ENCODE data around the gene CMIP. TPM values are rescaled to one million over a fixed set of nuclear protein-coding genes. Genes with fewer than 3 reads are reported as not detected.

Gene CMIP
- total RNA-seq, 1 donor: 15.7 TPM

GRCh38 chr16:81723098-81723723, 278.6 kb downstream of the CMIP start:
- peak; percentile 88 for DNase-seq (ENCODE audit: low read depth)
- TF ChIP-seq, protein P1, sequence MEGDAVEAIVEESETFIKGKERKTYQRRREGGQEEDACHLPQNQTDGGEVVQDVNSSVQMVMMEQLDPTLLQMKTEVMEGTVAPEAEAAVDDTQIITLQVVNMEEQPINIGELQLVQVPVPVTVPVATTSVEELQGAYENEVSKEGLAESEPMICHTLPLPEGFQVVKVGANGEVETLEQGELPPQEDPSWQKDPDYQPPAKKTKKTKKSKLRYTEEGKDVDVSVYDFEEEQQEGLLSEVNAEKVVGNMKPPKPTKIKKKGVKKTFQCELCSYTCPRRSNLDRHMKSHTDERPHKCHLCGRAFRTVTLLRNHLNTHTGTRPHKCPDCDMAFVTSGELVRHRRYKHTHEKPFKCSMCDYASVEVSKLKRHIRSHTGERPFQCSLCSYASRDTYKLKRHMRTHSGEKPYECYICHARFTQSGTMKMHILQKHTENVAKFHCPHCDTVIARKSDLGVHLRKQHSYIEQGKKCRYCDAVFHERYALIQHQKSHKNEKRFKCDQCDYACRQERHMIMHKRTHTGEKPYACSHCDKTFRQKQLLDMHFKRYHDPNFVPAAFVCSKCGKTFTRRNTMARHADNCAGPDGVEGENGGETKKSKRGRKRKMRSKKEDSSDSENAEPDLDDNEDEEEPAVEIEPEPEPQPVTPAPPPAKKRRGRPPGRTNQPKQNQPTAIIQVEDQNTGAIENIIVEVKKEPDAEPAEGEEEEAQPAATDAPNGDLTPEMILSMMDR (IDR thresholded peaks at IDR 0.05; ENCODE audit: insufficient read depth, low read length): peak; percentile 66

DNA sequence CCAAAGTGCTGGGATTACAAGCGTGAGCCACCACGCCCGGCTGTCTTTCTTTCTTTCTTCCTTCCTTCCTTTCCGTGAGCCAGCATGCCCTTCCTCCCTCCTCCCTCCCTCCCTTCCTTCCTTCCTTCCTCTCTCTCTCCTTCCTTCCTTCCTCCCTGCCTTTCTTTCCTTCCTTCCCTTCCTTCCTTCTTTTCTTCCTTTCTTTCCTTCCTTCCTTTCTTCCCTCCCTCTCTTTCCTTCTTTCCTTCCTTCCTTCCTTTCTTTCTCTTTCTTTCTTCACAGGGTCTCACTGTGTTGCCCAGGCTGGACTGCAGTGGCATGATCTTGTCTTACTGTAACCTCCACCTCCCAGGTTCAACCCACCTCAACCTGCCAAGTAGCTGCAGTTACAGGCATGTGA, 283.8 kb downstream of the CMIP start:
- TF ChIP-seq, protein P1 (IDR thresholded peaks at IDR 0.05; ENCODE audit: insufficient read depth, low read length): no peak
- no peak overlapping the region for H3K4me3 ChIP-seq (ENCODE audit: low read depth, low read length)
- no peak for DNase-seq (ENCODE audit: low read depth)

More at GRCh38 chr16:81723098-81723723, 278.6 kb downstream of the CMIP start:
- no peak overlapping the region for H3K4me3 ChIP-seq (ENCODE audit: low read depth, low read length)

DNA sequence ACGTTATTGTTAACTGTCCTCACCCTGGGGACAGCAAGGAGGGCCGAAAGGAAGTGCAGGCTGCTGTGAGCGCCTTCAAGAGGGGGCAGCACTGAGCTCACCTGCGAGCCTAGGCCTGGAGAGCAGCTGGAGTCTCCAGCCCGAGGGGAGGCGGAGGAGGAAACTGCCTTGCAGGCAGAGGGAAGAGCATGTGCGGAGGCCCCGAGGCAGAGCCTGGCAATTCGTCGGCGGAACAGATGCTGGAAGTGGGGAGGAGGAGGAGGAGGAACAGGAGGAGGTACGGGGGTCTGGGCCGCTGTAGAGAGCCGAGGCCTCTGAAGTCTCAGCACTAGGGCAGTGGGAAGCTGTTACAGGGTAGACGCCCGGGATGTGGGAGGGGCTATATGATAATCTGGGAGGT, 284.8 kb downstream of the CMIP start:
- TF ChIP-seq, protein P1 (IDR thresholded peaks at IDR 0.05; ENCODE audit: insufficient read depth, low read length): no peak
- no peak for DNase-seq (ENCODE audit: low read depth)
- no peak overlapping the region for H3K4me3 ChIP-seq (ENCODE audit: low read depth, low read length)

GRCh38 chr16:81730090-81731051, 285.8 kb downstream of the CMIP start:
- DNase-seq (ENCODE audit: low read depth): peak; percentile 73
- TF ChIP-seq, protein P1 (IDR thresholded peaks at IDR 0.05; ENCODE audit: insufficient read depth, low read length): peak; percentile 57
- H3K4me3 ChIP-seq (ENCODE audit: low read depth, low read length): peak overlapping the region; percentile 38

- no peak overlapping the region for H3K4me3 ChIP-seq (ENCODE audit: low read depth, low read length)
- TF ChIP-seq, protein P1 (IDR thresholded peaks at IDR 0.05; ENCODE audit: insufficient read depth, low read length): no peak
- no peak for DNase-seq (ENCODE audit: low read depth)
Measured at GRCh38 chr16:81731649-81732048, 287.0 kb downstream of the CMIP start.

- no peak overlapping the region for H3K4me3 ChIP-seq (ENCODE audit: low read depth, low read length)
- TF ChIP-seq, protein P1 (IDR thresholded peaks at IDR 0.05; ENCODE audit: insufficient read depth, low read length): no peak
- no peak for DNase-seq (ENCODE audit: low read depth)
Measured at GRCh38 chr16:81732699-81733098, 288.1 kb downstream of the CMIP start.
